CD4-positive, alpha-beta T cell treated with Interleukin-12 subunit alpha and Interleukin-12 subunit beta, for 1 hour (primary cell): Measurements from ENCODE around the gene LRRC75B.
A peak's percentile ranks its signal among the peaks of the same experiment; 100 is the strongest.

ENCODE experiments used
- DNase-seq: peaks from one replicate; pipeline ENCODE4 v3.0.0-alpha.2; 2020

LRRC75B gene

DNA sequence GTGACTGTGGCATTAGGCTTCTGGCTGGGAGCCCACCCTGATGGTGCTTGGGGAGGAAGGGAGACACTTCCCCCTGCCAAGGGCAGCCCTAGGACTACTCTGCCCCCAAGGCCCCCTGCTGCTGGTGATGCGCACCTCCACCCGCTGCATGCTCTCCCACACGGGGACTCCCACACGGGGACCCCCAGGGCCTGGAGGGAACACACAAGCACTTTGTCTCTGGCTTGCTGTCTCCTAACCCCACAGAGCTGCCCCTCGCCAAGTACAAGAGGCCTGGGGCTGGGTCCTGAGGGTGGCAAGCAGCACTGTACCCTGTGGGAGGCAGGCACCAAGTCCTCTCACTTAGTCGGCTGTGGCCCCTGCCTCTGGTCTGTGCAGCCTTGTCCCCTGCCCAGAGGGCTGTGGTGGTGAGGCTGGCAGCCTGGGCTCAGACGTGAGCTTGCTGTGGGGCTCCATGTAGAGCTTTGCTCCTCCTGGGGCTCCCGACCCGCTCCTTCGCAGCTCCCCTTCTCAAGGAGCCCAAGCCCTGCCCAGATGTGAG is 7.9 kb downstream of the LRRC75B start:
- DNase-seq = no peak

DNA sequence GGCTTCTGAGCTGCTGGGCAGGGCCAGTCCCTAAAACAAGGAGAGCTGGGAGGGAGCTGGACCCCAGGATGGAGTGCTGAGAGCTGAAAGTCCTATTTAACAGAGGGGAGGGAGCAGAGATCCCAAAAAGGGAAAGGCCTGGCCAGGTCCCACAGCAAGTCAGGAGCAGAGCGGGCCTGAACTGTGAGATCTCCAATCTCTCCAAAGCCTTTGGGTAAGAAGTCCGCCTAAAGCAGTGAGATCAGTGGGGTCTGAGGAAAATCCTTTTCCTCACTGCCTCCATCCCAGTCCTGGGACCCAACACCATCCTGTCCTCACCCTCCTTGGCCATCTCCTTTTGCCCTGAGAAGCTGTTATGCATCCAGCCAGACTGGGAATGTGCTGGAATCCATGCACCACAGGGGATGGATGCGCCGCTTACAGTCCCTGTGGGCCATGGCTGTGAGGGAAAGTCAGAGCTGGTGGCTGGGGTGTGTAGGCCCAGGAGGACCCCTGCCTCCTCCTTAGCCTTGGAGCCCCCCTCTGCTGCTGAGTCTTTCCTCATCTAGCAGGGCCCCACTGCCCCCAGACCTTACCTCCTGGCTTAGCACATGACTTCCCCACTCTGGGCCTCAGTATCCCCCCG is 8.6 kb downstream of the LRRC75B start:
- DNase-seq = no peak

DNA sequence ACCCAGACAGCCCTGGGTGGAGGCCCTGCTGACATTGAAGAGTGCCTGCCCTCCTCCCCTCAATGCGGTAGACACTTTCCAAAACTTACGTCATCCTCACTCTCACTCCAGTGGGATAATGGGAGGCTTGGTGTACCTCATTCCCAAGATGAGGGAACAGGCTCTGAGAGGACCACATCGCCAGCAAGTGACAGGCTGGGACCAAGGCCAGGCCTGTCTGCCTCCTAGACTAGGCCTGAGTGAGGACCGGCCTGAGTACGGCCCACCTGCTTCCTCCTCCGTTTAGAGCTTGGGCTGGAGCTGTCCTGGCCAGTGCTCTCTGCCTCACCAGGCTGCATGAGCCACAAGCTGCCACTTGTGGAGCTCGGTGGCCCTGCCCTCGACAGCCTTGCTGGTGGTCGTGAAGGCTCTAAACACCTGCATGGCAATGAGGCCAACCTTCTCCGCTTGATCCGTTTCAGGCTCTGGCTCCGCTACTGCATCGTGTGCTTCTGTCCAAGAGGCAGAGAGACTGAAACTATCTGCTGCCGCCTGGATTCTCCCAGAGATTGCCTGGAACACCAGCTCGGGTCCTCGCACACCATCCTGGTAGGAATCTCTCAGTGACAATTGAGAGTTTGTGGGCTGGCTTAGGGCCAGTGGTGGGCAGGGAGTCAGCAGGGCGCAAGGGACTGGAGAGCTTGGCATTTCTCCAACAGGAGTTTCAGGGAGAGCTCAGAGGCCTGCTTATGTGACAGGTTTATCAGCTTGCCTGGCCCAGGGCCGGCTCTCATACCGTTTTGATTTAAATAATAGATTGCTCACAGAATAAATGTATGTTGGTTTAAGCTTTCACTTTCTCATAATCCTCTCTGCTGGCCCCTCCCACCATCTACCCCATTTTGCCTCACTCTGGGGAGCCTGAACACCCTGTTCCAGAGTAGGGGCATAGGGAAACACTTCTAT is 9.4 kb downstream of the LRRC75B start:
- no peak for DNase-seq

DNA sequence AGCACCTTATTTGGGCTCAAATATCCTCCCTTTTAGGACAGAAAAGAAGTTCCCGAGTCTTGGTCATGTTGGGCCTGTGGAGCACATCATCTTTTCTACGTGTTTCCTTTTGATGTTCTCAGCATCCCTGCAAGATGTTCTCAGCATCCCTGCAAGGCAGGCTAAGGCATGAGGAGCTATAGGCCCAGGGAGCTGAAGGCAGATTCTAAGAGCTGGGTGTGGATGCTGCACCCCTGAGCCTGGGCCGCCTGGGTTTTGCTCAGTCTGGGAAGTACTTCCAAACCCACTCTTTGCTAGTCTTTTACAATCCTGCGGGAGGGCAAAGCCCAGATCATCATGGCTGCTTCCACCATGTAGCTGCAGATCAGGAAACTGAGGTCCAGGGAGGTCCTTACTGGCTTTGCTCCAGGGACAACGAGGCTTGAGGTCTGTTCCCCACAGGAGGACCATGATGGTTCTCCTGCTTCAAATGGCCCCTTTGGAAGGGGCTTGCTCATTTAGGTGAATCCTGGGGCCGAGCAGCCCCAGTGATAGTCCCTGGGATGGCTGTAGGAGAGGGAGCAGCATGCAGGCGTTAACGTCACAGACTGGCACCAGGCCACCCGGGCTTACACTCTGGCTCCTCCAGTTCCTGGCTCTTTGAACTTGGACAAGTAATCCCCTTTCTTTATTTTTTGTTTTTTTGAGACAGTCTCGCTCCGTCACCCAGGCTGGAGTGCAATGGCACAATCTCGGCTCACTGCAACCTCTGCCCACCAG is 10.6 kb downstream of the LRRC75B start:
- DNase-seq = no peak

DNA sequence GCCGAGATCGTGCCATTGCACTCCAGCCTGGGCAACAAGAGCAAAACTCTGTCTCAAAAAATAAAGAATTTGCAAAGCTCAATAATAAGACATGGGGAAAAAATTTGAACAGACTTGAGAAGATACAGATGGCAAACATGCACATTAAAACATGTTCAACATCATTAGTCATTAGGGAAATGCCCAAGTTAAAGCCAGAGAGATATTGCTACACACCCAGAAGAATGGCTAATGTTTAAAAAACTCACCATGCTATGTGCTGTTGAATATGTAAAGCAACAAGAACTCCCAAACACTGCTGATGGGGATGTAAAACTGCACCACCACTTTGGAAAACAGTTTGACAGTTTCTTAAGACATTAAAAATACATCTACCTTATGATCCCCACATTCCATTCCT is 12.6 kb downstream of the LRRC75B start:
- no peak for DNase-seq

DNA sequence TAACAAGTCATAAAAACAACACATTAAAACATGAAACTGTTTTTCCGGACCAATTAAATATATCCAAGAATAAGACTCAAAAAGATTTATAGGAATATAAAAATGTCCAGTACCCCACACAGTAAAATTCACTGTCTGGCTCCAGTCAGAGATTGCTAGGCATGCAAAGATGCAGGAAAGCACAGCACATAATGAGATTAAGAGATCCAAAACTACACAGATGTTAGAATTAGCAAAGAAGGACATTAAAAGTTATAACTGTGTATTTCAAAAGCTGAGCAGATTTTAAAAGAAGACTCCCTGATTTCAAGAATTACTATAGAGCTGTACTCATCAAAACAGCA is 13.6 kb downstream of the LRRC75B start:
- no peak for DNase-seq

DNA sequence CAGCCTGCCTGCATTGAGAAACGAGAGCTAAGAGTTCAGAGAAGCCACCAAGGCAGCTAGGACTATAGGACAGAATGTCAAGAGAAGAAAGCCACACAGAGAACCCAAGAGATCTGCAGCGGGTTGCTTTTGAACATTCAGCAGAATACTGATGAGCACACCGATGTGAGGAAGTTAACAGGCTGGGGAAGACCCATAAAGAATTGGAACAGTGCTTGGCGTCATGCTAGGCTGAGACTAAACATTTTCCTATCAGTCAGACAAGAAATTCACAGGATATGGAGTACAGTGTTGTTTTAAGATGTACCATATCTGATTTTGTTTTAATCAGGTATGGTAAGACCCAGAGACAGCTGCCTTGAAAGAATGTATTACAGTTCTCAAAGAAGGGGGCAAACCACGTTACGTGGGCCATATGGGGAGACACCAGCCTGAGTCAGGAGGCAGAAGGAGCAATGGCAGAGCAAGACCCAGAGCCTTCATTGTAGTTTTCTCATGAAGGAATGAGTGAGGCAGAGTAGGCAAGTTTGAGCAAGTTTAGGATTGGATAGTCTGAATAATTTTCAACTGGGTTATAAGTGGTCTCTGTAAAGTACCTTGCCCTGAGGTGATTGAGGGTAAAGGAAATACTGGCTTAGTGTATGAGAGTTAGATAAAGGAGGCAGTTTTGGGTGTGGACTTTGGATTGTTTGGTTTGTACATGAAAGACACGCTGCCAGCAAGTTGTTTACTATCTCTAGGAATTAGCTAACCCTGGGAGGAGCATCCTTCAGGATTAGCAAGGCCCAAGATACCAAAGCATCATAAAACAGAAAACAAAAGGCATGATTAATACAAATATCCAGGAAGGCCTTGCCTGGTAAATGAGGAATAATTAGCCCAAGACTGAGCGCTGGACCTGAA is 14.3 kb downstream of the LRRC75B start:
- no peak for DNase-seq

DNA sequence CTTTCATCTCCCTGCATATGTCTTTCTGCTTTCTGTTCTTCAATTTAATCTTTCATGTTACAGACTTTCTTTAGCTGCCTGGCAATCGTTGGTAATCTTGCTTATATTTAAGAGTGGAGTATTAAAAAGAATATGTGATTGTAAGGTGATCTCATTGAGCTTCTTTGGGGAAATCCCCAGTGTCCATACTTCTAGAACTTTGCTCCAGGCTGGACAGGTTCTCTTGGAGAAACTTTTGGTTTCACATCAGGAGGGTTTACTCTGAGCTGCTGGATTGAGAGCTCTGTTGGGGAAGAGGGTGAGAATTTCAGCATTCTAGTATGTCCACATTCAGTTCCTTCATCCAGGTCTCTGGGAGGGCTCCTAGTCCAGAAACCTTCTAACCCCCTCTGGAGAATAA is 16.1 kb downstream of the LRRC75B start:
- no peak for DNase-seq

DNA sequence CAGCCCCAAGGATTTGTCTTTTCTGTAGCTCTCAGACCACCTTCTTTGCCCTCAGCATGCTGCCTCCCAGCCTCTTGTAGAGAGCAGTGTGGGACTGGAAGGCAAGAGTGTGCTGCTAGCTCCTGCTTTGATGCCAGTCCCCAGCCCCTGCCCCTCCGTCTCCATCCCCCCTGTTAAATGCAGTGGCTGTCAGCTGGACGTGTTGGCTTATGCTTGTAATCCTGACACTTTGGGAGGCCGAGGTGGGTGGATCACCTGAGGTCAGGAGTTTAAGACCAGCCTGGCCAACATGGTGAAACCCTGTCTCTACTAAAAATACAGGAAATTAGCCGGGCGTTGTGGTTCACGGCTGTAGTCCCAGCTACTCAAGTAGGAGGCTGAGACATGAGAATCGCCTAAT is 21.6 kb downstream of the LRRC75B start:
- DNase-seq = no peak

DNA sequence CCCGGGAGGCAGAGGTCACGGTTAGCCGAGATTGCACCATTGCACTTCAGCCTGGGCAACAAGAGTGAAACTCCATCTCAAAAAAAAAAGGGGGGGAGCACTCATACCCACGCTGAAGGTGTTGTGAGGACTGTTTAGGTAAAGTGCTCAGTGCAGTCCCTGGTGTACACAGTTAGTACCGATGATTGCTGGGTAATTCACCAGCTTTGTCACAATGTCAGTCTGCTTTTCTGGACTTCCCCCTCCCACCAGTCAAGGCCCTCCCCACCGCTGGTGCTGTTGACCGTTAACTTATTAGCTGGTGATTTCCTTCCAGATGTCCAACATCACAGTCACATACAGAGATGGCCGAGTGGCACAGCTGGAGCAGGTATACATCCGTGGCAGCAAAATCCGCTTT is 25.2 kb downstream of the LRRC75B start:
- no peak for DNase-seq

DNA sequence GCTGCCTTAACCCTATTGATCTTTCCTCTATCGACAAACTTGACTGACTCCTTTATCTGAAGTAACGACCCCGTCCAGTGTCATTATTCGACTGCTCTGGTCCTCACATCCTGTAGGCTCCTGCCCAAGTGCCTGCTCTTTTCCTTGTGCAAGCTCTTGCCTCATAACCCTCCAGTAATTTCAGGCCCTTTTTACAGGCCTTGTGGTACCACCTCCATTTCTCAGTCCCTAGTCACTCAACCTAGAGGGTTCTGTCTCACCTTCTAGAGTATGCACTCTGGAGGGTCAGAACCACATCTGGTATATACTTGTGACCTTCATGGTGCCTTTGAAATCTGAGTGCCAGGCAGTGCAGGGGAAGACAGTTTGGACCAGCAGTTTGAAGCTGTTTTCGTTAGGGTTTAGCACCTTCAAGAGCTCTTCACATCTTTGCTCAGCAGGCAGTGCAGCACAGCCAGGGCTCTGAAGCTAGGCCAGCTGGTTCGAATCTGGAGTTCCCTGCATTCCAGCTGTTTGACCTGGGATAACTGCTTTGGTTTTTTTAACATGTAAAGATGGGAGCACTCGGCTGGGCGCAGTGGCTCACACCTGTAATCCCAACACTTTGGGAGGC is 25.9 kb downstream of the LRRC75B start:
- no peak for DNase-seq

DNA sequence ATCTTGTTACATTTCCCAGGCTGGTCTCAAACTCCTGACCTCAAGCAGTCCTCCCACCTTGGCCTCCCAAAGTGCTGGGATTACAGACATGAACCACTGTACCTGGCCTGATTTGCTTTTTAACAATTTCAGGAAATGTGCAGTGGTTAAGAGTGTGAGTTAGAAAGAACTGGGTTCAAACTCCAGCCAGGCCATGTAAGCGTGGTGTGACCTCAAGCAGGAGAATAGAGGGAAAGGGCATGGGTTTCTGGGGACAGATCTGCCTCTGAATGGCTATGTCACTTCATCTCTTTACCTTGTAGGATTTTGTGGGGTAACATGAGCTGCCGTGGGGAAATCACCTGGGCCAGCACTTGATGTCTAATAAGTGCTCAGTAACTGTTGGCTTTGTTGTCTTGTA is 27.8 kb downstream of the LRRC75B start:
- DNase-seq = no peak

DNA sequence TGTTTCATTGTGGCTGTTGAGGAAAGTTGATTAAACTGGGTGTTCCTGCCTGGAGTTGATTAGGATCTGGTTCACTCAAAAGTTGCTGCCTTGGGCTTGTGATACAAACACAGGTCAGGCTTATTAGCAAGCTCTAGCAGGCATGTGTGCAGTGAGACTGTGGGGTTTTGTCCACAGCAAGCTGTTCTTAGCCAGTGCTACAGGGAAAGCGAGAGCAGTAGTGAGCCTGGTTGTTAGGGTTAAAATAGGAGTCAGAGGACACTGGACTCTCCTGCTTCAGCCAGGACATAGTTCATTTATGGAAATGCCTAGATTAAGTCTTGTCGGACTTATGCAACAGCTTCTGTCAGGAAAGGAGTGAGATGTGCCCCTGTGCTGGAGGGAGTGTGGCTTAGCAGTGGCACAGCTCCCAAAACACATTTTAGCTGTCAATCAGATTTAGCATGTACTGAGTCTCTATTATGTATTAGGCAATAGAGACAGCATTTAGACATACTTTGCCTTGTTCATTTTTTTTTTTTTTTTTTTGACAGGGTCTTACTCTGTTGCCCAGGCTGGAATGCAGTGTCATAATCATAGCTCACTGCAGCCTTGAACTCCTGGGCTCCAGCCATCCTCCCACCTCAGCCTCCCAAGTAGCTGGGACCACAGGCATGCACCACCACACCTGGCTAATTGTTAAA is 28.4 kb downstream of the LRRC75B start:
- DNase-seq = no peak

DNA sequence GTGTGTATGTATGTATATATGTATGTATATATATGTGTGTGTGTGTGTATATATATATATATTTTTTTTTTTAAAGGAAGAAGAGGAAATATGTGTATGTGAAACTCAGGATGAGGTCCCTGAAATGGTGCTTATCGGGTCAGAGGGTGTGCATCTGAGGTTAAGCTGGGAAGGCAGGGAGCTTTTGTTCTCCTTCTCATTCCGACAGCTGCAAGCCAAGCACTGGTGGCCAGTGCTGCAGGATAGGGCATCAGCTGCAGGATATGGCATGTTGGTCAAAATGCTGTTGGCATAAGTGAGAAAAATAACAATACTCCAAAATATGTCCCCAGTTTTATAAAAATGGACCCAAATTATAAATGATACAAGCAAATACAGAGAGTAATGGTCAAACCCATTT is 29.6 kb downstream of the LRRC75B start:
- no peak for DNase-seq

DNA sequence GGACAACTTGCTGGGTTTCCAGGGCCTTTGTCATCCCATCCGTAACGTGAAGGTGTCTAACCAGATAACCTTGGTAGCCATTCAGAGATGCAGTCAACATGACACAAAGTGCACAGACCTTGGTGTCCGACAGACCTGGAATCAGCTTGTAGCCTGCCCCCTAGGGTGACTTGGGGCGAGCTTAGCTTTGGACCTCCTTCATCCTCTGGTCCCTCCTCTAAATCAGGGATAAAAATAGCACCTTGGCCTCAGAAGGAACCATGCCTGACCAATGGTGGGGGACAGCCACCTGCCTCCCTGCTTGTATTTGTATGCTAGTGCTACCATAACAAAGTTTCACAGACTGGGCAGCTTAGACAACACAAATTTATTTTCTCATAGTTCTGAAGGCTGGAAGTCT is 33.4 kb downstream of the LRRC75B start:
- DNase-seq = no peak

DNA sequence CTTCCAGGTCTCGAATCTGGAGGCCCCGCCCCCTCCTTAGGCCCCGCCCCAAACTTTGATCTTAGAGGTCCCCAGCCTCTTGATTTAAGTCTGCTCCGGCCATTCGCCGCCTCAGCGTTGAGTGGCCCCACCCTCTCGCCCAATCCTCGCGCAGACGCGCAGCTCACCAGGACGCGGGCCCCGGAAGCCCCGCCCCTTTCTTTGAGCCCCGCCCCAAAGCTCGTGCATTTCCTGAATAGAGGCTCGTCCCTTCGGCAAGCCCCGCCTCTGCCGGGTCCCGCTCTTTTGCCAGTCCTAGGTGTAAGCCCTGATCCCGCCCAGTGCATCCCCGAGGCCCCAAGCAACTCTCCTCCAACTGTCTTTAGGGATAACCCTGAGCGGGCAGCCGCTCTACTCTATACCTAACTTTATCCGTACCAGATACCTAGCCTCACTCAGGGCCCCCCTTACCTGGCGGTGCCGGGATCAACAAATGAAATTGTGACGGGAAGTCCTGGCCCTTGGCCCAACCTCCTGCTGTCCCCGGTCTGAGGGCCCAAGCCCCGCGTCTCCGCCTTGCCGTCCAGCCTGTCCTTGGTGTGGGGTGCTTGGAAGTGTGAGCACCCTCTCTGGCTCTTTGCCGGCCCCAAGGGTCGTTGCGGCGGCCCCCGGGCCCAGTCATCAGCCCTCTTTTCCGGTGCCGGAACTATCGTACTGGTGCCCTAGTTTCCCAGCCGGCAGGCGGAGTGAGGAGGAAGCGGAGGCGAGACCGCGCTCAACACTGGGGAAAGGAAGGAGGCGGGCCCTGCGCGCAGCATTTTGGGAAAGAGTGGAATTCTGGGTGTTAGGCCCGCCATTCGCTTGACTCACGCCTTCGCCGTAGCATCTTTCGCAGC is 37.5 kb downstream of the LRRC75B start, which contains the start of gene SNRPD3:
TSS of gene SNRPD3 (plus strand) at position 835 of the 875 bp plus-strand sequence. CDS start 1,676 bp downstream, outside the sequence.
- peak; percentile 100 for DNase-seq

DNA sequence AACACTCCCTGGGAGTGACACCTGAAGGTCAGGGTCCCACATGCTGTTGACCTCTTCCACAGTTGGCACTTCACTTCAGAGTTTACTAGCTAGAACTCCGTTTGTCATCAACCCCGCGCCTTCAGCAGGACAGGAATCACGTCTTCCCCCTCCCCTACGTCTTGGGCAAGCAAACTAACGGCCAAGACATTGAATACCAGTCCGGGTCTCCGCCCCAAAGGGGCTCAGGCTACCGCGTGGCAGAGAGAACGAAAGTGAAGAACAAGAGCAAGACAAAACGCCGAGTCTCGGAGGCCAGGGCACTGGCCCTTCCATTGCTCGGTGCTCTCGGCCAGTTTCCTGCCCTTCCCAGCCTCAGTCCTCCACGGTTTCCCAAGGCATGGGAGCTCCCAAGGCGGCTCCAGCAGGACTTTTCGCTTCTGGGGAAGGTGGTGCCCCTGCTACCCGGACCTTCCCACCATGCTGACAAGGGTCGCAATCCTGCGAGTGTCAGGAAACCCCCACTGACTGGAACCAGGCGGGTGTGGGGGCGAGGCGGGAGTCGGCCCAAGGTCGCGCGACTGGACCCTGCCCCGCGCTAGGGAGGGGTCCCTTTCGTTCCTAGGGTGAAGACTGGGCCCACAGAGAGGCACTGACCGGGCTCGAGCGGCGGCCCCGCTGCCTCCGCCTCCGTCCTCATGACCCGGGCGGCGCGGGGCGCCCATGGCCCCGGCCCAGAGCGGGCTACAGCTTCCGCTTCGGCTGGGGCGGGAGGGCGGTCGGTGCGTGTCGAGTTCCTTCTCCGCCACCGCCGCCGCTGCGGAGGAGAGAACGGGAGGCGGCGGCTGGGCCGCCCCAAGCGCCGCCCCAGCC is 38.3 kb downstream of the LRRC75B start, which contains the start of gene GUCD1:
TSS of gene GUCD1 (minus strand) at position 826 of the 852 bp plus-strand sequence. CDS start at position 679, 147 bp downstream.
- DNase-seq = peak; percentile 30

DNA sequence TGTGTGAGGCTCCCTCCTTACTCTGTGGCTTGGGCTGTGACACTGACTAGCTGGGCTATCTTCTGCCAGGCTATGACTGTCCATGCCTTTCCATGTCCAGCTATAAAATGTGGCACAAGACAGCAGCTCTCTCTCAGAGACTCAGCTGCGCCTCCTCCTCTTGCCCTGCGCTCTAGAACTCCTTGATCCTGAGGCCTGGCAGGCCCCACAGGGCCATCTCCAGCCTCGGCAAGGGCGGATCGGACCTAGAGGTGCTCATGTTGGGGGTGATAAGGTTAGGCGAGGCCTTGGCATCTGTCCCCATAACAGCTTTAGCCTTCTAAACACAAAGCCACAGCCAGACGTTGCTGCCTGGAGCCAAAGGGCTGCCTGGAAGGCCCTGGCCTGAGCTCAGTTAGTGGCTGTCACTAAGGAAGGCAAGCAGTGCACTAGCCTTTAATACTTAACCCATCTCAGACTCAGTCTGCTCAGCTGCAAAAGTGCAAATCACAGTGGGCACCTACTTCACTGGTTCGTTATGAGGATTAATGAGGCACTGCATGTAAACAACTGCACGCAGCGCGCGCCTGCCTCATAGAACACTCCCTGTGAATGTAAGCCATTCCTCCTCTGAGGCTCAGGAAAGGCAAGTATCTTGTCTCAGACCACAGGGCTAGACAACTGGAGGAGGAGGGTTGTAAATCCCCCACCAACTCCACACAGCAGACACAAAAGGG is 39.1 kb downstream of the LRRC75B start:
- DNase-seq = no peak
